ENCODE measurements around the gene FST. TPM values are rescaled to one million over a fixed set of nuclear protein-coding genes. Genes with fewer than 3 reads are reported as not detected.

Gene FST
- total RNA-seq, 2 experiments from 2014 or later = 0.16 to 0.43 TPM

DNA sequence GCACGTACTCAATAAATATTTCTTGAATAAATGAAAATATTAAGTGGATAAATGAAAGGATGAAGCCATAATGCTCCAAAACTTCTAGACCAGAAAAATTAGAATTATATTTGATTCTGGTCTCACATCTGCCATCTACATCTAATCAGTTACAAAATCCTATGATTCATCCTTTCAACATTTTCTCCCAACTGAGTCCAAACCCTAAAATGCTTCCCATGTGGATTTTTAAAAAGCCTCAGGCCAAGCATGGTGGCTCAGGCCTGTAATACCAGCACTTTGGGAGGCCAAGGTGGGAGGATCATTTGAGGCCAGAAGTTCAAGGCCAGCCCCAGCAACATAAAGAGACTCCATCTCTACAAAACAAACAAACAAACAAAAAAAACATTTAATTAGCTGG is 31.6 kb upstream of the FST start:
- H3K9me3 Mint-ChIP-seq = no peaks in the 10 kb centered on the region
- ATAC-seq (no peak), DNase-seq (no peak)
- TF ChIP-seq, protein P1, sequence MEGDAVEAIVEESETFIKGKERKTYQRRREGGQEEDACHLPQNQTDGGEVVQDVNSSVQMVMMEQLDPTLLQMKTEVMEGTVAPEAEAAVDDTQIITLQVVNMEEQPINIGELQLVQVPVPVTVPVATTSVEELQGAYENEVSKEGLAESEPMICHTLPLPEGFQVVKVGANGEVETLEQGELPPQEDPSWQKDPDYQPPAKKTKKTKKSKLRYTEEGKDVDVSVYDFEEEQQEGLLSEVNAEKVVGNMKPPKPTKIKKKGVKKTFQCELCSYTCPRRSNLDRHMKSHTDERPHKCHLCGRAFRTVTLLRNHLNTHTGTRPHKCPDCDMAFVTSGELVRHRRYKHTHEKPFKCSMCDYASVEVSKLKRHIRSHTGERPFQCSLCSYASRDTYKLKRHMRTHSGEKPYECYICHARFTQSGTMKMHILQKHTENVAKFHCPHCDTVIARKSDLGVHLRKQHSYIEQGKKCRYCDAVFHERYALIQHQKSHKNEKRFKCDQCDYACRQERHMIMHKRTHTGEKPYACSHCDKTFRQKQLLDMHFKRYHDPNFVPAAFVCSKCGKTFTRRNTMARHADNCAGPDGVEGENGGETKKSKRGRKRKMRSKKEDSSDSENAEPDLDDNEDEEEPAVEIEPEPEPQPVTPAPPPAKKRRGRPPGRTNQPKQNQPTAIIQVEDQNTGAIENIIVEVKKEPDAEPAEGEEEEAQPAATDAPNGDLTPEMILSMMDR (IDR thresholded peaks at IDR 0.05) = no peak
- ChIA-PET POLR2A (no interaction called here), CTCF (no interaction called here)
- peaks cover 15% of the 10 kb centered on the region for H3K27me3 Mint-ChIP-seq
- no peak overlapping the region for H3K27ac Mint-ChIP-seq
- no peaks in the 10 kb centered on the region for H3K36me3 Mint-ChIP-seq (ENCODE audit: low read depth)
- intact Hi-C loops (cut with micrococcal nuclease) = no loop called here
- H3K4me1 Mint-ChIP-seq (ENCODE audit: low read depth) = no peaks in the 10 kb centered on the region
- H3K4me3 Mint-ChIP-seq = no peak overlapping the region

GRCh38 chr5:53453898-53454718 is 26.3 kb upstream of the FST start:
- no peak for ATAC-seq
- H3K27ac Mint-ChIP-seq = no peak overlapping the region
- TF ChIP-seq, protein P1 (IDR thresholded peaks at IDR 0.05) = no peak
- CTCF ChIA-PET = no interaction called here
- POLR2A ChIA-PET = no interaction called here
- intact Hi-C loops (cut with micrococcal nuclease) = no loop called here
- DNase-seq = no peak
- H3K4me1 Mint-ChIP-seq (ENCODE audit: low read depth) = no peaks in the 10 kb centered on the region
- no peak overlapping the region for H3K4me3 Mint-ChIP-seq
- H3K9me3 Mint-ChIP-seq = no peaks in the 10 kb centered on the region
- no peaks in the 10 kb centered on the region for H3K36me3 Mint-ChIP-seq (ENCODE audit: low read depth)
- H3K27me3 Mint-ChIP-seq = peaks cover 22% of the 10 kb centered on the region

DNA sequence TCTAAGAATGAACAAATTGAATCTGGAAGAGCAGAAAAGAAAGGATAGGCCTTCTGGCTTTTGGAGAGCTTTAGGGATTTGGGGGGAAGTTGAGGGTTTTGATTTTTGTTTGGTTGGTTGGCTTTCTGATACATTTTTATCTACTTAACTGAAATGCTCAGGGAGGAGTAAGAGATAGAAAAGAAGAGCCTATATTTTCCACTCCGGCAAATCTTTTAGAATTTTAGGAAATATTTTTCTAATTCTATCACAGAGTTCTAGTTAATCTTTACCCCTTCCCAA is 25.8 kb upstream of the FST start:
- no peak for ATAC-seq
- ChIA-PET POLR2A (no interaction called here), CTCF (no interaction called here)
- no peak for DNase-seq
- Mint-ChIP-seq H3K36me3 (ENCODE audit: low read depth) (no peaks in the 10 kb centered on the region), H3K9me3 (no peaks in the 10 kb centered on the region), H3K27me3 (peaks cover 18% of the 10 kb centered on the region), H3K27ac (no peak overlapping the region), H3K4me1 (ENCODE audit: low read depth) (no peaks in the 10 kb centered on the region), H3K4me3 (no peak overlapping the region)
- TF ChIP-seq, protein P1 (IDR thresholded peaks at IDR 0.05) = no peak
- intact Hi-C loops (cut with micrococcal nuclease) = no loop called here

GRCh38 chr5:53456366-53456765 is 24.1 kb upstream of the FST start:
- Mint-ChIP-seq H3K9me3 (no peaks in the 10 kb centered on the region), H3K36me3 (ENCODE audit: low read depth) (no peaks in the 10 kb centered on the region), H3K27me3 (peaks cover 17% of the 10 kb centered on the region), H3K4me1 (ENCODE audit: low read depth) (no peaks in the 10 kb centered on the region), H3K27ac (no peak overlapping the region), H3K4me3 (no peak overlapping the region)
- ChIA-PET CTCF (no interaction called here), POLR2A (no interaction called here)
- no peak for ATAC-seq
- no peak for DNase-seq
- intact Hi-C loops (cut with micrococcal nuclease) = no loop called here
- TF ChIP-seq, protein P1 (IDR thresholded peaks at IDR 0.05) = no peak

DNA sequence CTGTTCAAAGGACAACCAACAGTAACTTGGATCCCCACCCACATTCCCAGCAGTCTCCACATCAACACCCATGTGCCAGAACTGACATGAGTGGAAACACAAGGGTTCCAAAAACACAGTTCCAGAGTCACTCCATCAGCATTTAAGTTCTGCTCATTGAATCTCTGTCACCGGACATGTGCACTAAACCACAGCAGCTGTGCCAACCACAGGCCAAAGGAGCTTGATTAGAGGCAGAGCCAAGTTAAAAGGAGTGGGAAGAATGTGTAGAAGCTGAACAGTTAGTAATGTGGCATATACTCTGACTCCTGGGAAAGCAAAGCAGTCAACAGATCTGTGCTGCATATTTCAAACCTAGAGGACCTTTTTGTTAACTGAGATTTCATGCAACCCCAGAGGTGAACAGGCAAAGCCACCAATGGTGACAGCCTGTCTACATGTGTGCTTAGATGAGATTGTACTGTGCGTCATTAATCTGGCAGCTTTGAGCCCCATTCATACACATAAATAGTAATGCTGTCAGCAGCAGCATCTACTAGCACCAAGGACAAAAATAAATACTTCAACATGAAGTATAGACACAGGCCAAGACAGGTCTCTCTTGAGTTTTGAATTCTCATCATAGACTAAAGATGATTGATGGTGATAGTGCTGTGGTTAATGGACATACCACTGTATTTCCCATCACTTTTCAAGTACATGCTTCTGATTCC is 16.4 kb upstream of the FST start:
- DNase-seq (no peak), ATAC-seq (no peak)
- no peak overlapping the region for H3K4me3 Mint-ChIP-seq
- no peaks in the 10 kb centered on the region for H3K4me1 Mint-ChIP-seq (ENCODE audit: low read depth)
- intact Hi-C loops (cut with micrococcal nuclease) = no loop called here
- TF ChIP-seq, protein P1 (IDR thresholded peaks at IDR 0.05) = no peak
- no peak overlapping the region for H3K27ac Mint-ChIP-seq
- ChIA-PET POLR2A (no interaction called here), CTCF (interaction anchor here (2.4 kb wide), 1 partner anchor 13 kb away, joined by 13 read pairs; no protein-coding TSS in a partner anchor)
- H3K27me3 Mint-ChIP-seq = peaks cover 24% of the 10 kb centered on the region
- H3K36me3 Mint-ChIP-seq (ENCODE audit: low read depth) = no peaks in the 10 kb centered on the region
- H3K9me3 Mint-ChIP-seq = no peaks in the 10 kb centered on the region
